ENCODE results near the gene CD47.

DNA sequence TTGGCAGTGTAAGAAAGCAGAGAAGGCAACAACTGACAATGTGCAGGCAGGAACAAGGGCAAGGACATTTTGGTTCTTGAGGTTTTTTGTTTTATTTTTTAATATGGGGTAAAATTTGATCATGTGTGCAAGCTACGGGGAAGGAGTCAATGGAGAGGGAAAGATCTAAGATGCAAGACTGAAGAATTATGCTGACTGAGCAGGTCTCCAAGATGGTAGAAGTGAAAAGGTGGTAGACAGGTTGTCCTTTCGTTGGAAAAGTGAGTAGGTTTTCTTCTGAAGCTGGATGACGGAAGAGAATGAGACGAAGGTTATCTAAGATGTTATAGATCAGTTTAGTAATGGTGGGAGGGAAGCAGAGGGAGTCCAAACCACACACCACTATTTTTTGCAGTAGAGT lies 4.2 kb downstream of the CD47 start:
- TF ChIP-seq, protein P1, sequence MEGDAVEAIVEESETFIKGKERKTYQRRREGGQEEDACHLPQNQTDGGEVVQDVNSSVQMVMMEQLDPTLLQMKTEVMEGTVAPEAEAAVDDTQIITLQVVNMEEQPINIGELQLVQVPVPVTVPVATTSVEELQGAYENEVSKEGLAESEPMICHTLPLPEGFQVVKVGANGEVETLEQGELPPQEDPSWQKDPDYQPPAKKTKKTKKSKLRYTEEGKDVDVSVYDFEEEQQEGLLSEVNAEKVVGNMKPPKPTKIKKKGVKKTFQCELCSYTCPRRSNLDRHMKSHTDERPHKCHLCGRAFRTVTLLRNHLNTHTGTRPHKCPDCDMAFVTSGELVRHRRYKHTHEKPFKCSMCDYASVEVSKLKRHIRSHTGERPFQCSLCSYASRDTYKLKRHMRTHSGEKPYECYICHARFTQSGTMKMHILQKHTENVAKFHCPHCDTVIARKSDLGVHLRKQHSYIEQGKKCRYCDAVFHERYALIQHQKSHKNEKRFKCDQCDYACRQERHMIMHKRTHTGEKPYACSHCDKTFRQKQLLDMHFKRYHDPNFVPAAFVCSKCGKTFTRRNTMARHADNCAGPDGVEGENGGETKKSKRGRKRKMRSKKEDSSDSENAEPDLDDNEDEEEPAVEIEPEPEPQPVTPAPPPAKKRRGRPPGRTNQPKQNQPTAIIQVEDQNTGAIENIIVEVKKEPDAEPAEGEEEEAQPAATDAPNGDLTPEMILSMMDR (IDR thresholded peaks at IDR 0.05) = no peak
- TF ChIP-seq ZNF423 (CRISPR knock-in tag; IDR thresholded peaks at IDR 0.05) (no peak), NR3C1 (CRISPR knock-in tag; conservative IDR thresholded peaks at IDR 0.05; ENCODE audit: low read depth) (no peak), SP1 (CRISPR knock-in tag; conservative IDR thresholded peaks at IDR 0.05) (no peak), ZBTB21 (CRISPR knock-in tag; IDR thresholded peaks at IDR 0.05; ENCODE audit: borderline replicate concordance) (no peak), ESRRA (CRISPR knock-in tag; IDR thresholded peaks at IDR 0.05; ENCODE audit: borderline replicate concordance) (no peak), NR1H2 (CRISPR knock-in tag; IDR thresholded peaks at IDR 0.05) (no peak)
- TF ChIP-seq, protein P2, sequence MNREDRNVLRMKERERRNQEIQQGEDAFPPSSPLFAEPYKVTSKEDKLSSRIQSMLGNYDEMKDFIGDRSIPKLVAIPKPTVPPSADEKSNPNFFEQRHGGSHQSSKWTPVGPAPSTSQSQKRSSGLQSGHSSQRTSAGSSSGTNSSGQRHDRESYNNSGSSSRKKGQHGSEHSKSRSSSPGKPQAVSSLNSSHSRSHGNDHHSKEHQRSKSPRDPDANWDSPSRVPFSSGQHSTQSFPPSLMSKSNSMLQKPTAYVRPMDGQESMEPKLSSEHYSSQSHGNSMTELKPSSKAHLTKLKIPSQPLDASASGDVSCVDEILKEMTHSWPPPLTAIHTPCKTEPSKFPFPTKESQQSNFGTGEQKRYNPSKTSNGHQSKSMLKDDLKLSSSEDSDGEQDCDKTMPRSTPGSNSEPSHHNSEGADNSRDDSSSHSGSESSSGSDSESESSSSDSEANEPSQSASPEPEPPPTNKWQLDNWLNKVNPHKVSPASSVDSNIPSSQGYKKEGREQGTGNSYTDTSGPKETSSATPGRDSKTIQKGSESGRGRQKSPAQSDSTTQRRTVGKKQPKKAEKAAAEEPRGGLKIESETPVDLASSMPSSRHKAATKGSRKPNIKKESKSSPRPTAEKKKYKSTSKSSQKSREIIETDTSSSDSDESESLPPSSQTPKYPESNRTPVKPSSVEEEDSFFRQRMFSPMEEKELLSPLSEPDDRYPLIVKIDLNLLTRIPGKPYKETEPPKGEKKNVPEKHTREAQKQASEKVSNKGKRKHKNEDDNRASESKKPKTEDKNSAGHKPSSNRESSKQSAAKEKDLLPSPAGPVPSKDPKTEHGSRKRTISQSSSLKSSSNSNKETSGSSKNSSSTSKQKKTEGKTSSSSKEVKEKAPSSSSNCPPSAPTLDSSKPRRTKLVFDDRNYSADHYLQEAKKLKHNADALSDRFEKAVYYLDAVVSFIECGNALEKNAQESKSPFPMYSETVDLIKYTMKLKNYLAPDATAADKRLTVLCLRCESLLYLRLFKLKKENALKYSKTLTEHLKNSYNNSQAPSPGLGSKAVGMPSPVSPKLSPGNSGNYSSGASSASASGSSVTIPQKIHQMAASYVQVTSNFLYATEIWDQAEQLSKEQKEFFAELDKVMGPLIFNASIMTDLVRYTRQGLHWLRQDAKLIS (CRISPR knock-in tag; IDR thresholded peaks at IDR 0.05; ENCODE audit: borderline replicate concordance) = no peak
- TF ChIP-seq, protein P3, sequence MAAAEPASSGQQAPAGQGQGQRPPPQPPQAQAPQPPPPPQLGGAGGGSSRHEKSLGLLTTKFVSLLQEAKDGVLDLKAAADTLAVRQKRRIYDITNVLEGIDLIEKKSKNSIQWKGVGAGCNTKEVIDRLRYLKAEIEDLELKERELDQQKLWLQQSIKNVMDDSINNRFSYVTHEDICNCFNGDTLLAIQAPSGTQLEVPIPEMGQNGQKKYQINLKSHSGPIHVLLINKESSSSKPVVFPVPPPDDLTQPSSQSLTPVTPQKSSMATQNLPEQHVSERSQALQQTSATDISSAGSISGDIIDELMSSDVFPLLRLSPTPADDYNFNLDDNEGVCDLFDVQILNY (CRISPR knock-in tag; IDR thresholded peaks at IDR 0.05) = no peak
- TF ChIP-seq, protein P4, sequence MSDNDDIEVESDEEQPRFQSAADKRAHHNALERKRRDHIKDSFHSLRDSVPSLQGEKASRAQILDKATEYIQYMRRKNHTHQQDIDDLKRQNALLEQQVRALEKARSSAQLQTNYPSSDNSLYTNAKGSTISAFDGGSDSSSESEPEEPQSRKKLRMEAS (CRISPR knock-in tag; IDR thresholded peaks at IDR 0.05) = no peak
